Fibroblast of peridontal ligament (primary cell): Measurements from ENCODE around the gene BANF1.

ENCODE experiments used
- DNase-seq: peaks from one replicate; pipeline ENCODE4 v3.0.0-alpha.2; 2010; ENCODE audit errors: extremely low read depth

Gene BANF1

DNA sequence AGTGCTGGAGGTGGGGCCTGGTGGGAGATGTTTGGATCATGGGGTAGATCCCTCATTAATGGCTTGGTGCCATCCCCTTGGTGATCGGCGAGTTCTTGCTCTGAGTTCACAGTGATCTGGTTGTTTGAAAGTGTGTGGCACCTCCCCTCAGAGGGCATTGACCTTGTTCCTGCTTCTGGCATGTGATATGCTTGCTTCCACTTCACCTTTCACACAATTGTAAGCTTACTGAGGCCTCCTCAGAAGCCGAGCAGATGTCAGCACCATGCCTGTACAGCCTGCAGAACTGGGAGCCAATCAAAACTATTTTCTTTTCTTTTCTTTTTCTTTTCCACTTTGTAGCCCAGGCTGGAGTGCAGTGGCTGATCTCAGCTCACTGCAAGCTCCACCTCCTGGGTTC lies 35.0 kb downstream of the BANF1 start:
- no peak for DNase-seq

DNA sequence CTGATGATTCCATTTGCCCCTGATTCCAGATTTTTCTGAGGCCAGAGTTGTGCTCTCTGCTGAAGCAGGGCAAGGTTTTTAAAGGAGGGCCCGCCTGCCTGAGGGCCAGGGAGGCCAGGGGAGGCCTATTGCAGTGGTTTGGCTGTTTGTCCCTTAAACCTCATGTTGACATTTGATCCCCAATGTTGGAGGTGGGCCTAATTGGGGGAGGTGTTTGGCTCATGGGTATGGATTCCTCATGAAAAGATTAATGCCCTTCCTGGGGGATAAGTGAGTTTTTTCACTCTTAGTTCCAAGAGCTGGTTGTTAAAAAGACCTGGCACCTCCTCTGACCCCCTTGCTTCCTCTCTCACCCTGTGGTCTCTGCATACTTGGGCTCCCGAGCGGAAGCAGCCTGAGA lies 37.5 kb downstream of the BANF1 start:
- DNase-seq, result no peak

DNA sequence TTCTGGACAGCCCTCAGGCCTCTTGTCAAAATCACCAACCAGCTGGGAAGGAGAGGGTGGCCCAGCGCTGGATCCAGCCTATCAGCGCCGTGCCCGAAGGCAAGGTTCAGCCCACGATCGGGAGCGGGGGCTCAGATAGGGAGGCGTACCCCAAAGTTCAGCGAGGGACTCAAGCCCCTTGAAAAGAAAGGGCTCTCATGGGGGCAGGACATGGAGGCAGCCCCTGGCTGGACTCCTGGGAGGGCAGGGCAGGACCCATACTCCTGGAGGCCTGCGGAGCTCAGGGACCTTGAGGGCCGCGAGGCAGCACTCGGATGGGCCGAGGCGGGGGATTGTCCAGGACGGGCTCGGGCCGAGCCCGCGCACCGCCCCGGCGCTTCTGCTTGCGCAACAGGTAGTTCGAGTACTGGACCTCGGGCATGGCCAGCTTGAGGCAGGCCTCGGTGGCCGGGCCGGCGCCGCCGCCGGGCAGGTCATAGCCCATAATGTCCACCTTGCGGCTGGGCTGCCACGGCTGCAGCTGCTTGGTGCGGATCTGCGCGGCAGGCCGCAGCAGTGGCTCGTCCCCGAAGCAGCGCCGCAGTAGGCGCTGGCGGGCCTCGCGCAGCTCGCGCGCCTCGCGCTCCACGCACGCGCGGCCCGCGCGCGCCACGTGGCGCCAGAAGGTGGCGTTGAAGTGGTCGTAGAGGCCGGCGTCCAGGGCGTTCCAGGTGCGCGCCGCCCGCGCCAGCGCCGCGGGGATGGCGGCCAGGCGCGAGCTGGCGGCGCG lies 40.1 kb downstream of the BANF1 start:
- no peak for DNase-seq

DNA sequence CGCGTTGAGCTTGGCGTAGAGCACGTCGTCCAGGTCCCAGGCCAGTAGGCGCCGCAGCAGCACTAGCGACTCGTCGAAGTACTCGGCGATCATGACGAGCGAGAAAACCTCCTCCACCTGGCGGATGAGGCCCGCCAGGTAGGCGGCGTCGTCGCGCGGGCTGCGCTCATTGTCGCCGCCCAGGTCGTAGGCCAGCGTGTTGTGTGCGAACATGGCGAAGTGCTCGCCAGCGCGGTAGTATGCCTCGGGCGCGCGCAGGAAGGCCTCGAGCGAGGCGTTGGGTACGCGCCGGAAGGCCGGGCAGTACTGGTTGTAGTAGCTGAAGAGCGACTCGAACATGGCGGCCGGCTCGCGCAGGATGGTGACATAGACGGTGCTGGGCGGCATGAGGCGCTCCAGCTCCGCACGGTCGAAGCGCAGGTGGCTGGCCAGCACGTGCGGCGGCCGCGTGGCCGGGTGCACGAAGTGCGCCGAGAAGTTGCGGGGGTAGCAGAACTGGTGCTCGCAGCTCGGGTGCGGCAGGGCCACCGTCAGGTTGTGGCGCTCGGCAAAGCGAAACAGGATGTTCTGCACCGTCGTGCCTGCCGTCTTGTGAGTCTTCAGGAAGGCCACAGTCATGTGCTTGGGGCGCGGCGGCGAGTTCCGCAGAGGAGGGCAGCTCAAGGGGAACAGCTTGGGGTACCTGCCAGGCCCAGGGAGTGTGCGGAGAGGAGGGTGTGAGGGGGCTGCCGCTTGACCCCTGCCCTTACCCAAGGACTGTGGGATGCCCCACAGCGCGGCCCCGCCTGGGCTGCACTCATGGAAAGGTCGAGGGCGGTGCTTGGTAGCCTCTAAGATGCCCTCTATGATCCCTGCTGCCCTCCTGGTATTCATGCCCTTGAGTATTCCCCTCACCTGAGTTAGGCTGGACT lies 40.9 kb downstream of the BANF1 start:
- DNase-seq, result no peak

DNA sequence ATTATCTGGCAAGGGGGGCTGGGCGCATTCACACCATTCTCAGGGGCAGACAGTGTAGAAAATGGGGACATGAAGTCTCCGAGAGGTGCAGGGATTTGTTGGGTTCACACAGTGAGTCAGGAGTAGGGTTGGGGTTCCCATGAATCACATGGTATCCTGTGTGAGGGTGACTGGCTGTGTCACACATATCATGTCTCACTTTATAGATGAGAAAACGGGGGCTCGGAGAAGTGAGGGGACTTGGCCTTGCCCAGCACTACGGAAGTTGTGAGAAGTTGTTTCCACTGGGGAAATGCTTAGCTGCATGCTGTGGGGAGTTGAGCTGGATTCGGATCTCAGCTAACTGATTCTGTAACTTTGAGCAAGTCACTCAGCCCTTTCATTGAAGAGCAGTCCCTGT lies 42.5 kb downstream of the BANF1 start:
- no peak for DNase-seq

DNA sequence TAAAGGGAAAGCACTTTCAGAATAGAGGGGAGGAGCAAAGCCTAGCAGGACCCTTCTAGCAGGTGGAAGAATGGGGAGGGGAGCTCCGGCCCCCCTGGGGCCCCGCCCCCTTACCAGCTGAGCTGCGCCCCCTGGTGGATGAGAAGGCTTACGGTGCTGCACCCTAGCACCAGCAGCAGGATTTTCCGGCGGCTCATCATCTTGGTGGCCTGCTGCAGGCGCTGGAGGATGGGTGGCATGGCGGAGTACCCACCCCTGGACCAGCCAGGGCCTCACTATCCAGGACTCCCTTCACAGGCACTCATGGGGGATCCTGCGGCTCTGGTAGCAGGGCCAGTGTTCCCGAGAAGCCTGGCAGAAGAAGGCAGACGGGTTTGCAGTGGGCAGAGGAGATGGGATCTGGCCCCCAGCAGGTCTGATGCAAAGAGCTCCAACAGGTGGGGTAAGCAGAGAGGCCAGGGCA lies 42.9 kb downstream of the BANF1 start:
- DNase-seq, result peak; percentile 69

DNA sequence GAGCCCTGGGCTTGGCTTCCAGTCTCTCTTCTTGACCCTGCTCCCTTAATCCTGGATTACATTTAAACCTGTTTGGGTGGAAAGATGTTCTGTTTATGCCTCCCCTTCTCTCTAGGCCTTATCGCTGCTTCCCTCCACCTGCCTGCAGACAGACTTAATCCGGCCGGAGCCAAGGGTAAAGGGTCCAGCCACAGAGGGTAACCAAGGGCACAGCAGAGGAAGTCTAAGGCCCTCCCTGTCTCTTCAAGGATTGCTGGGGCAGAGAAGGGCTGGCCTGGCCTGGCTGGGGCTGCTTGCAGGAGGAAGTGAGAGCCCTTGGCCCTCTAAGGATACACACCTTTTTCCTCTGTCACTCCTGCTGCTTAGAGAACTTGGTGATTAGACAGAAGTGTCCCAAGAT lies 44.6 kb downstream of the BANF1 start:
- DNase-seq, result no peak

DNA sequence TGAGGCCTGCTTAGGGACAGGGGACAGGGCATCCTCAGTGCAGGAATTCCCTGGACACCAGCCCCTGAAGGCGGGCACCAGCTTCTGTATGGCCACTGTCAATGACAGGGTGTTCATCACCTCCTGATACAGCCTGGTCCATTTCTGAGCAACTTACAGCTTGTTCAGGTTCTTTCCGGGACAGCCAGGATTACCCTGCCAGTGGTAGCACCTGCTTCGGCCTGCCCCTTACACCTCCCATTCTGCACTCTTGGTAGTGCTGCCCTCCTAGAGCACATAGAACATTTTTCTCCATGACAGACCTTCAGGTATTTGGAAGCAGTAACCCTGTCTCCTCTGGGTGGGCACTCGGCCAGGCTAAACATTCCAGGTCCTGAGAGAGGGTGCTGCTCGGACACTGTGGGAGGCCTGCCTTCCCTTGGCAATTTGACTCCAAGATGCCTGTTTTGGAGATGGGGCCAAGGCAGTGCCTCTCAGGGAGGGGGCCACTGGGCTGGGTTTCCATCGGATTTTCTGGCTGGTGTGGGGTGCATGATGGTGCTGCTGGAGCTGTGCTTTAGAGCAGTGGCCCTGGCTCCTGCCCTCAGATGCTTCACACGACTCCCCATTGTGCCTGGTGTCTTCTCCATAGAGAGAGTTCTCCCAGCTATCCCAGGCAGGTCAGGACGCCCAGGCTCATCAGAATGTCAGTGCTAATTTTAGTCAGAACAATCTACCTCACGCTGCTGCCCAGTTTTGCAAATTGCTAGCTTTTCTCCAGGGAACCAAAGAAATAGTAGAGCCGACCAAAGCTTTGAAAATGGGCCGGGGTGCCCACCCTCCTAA lies 45.5 kb downstream of the BANF1 start:
- DNase-seq, result no peak

DNA sequence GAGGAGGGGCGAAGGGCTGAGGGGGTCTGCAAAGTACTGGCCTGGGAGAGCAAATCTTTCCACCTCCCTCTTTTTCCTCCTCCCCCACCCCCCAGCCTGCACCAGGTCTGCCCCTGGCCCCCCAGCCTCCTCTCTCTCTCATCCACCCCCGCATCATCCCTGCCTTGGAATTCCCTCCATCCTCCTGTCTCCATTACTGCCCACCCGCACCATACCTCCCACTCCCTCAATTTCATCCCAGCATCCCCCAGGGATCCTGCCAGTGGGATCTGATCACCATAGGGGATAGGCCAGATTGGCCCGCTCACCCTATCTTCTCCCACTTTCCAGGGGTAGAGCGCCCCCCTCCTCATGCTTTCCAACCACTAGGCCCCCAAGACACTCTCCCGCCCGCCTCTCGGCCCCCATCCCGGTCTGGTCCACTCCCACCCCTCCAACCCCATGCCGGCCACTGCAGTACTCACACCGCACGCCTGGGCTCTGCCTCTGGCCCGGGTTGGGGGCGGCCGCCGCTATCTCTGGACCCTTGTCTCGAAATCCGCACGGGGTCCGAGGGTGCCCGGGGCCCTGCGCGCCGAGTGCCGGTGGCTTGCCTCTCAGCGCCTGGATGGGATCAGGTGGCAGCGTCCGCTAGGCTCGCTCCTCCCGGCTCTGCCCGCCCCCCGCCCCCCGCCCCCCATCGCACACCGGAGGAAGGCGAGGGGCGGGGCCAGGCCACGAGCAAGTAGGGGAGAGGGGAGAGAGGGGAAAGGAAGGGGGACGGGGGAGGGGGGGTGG lies 46.4 kb downstream of the BANF1 start, which contains the start of gene GAL3ST3:
Gene GAL3ST3, minus strand, starts transcription at position 615 of the 777 bp plus-strand sequence. CDS start 3,746 bp downstream, outside the sequence.
- no peak for DNase-seq

DNA sequence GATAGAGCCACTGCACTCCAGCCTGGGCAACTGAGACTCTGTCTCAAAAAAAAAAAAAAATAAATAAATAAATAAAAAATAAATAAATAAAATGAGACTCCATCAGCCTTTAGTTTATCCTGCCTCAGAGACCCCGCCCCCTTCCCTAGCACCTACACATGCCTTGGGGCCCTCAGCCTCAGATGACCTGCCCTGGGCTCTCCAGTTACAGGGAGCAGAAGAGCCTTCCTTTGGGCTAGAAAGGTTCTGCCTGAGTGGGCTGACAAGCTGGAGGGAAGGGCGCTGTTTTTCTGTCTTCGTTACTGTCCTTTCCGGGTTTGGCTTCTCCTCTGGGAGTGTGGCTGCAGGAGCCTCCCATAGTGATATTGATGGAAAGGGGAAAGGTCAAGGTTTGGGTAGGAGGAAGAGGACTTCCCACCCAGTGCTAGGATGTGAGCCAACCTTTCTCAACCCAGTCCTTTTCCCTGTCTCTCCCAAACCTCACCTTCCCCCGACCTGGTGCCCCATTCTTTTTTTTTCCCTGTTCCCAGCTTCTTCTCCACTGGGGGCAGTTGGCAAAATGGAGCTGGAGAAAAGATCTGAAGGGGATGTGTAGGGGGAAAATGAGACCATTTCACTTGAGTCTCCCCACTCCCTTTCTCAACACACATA lies 48.4 kb downstream of the BANF1 start:
- no peak for DNase-seq

DNA sequence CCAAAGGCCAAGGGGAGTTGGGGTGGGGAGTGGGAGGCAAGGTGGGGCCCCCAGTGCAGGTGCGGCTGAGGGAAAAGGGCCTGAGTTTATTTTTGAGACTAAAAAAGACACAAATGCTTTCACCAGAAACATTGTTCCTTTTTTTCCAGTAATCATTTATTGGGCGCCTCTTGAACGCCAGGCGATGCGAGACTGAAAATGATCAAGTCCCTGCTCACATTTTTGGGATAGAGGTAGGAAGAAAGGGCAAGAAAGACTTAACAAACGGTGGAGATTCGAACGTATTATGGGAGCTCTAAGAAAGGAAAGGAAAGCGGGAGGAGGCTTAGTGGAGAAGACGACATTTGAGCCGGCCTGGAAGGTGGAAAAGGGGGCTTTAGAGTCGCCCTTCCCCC lies 49.1 kb downstream of the BANF1 start:
- no peak for DNase-seq

DNA sequence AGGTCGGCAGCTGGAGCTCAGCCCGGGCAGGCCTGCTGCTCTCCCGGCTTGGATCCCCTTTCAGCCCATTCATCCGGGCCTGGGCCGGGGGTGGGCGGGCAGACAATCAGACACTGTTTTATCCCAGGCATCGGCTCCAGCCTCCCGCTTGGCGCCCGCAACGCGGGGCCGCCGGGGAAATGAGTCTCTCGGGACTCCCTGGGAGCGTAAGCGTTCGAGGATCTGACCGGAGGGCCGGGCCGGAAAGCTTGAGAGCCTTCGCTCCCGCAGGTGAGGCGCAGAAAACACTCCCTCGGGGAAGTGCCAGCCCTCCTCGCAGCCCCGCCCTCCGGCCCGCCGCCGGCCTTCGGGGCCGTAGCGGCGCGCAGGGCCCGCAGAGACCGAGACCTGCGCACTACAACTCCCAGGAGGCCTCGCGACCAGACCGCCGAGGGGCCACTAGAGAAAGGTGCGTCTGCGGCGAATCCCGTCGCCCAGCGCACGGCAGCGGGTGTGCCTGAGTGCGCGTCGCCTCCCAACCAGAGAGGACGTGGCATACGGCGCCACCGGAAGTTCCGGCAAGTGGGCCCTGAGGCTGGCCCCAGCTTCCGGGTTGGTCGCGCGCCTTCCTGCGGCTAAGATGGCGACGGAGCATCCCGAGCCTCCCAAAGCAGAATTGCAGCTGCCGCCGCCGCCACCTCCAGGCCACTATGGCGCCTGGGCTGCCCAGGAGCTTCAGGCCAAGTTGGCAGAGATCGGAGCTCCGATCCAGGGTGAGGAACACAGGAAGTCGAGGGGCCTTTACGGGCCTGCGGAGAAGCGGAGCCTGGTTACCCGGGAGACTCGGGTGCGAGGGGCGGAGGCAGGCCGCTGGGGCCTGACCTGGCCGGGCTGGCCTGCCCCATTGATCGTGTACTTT lies 49.7 kb downstream of the BANF1 start, which contains the start of gene SF3B2:
Gene SF3B2, plus strand, starts transcription at position 599 of the 898 bp plus-strand sequence. Its CDS starts 21 bp downstream, at position 620.
- DNase-seq, result peak; percentile 95

DNA sequence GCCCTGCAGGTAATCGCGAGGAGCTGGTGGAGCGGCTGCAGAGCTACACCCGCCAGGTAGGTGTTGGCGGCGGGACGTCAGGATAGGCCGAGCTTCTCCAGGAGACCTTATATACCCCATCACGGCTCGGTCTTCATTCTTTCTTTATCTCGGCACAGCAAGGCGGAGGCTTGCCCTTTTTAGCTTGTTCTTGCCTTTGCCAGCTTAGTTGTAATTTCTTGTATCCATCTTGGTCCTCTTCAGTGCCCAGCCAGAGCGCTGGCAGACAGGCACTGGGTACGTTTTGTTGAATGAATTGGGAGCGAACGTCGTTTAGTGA lies 50.3 kb downstream of the BANF1 start:
- no peak for DNase-seq
